Measurements from ENCODE around the gene RPS16.

RPS16 gene

DNA sequence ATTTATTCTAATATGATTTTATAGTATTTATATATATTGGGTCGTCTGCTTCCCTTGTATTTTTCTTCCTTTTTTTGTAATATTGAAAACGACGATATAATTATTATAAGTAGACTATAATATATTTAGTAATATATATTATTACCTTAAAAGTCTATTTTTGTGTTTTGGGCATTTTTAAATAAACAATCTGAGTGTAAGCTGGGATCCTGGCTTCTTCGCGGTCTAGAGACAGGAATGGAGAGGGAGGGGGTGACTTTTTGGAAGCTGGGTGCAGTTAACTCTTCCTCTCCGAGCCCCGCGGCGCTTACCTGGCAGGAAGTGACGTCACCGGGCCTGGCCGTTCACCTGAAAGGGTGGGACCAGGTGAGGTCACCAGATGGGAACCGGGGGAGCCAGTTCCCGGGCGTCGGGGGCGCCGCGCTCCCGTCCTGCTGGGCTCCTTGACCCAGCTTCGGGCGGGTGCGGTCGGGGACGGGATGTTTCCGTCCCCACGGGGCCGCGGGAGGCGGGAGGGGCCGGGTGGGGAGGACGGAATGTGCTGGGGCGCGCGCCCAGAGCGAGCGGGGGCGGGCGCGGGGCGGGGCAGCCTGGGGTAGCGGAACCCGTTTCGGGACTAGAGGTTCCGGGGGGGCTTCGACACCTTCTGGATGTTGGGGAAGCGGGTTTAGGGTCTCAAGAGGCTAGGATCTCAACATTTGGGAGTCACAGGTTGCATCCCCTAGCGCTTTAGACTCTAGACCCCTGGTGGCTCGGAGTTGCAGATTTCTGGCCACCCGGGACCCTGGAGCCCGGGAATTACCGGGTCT lies 26.3 kb downstream of the RPS16 start (continued):
- TF ChIP-seq ZSCAN23 (tag by site-specific recombination; IDR thresholded peaks at IDR 0.05) (peak; percentile 55; the same call in 1 of the 2 replicates), RBAK (tag by site-specific recombination; IDR thresholded peaks at IDR 0.05) (no peak), ZNF670 (tag by site-specific recombination; IDR thresholded peaks at IDR 0.05; ENCODE audit: low read depth) (no peak), ZNF341 (tag by site-specific recombination; IDR thresholded peaks at IDR 0.05; ENCODE audit: low read depth) (peak; percentile 44), ZNF571 (tag by site-specific recombination; IDR thresholded peaks at IDR 0.05) (no peak), ZNF76 (tag by site-specific recombination; IDR thresholded peaks at IDR 0.05; ENCODE audit: borderline replicate concordance, low read depth) (no peak), ZNF138 (tag by site-specific recombination; IDR thresholded peaks at IDR 0.05; ENCODE audit: borderline replicate concordance) (no peak), ZBTB21 (tag by site-specific recombination; IDR thresholded peaks at IDR 0.05) (peak; percentile 91), SP3 (tag by site-specific recombination; IDR thresholded peaks at IDR 0.05) (peak; percentile 79), ZNF214 (tag by site-specific recombination; IDR thresholded peaks at IDR 0.05; ENCODE audit: borderline replicate concordance) (no peak), GLIS1 (tag by site-specific recombination; IDR thresholded peaks at IDR 0.05) (peak; percentile 73), YY1 (tag by site-specific recombination; IDR thresholded peaks at IDR 0.05) (no peak), ZNF324 (tag by site-specific recombination; IDR thresholded peaks at IDR 0.05) (peak; percentile 86; the same call in 1 of the 2 replicates), ZNF549 (tag by site-specific recombination; IDR thresholded peaks at IDR 0.05) (no peak), ZIC2 (tag by site-specific recombination; IDR thresholded peaks at IDR 0.05) (peak; percentile 52), ZNF660 (tag by site-specific recombination; IDR thresholded peaks at IDR 0.05) (peak; percentile 62), ZNF610 (tag by site-specific recombination; IDR thresholded peaks at IDR 0.05; ENCODE audit: borderline replicate concordance) (no peak), ZNF157 (tag by site-specific recombination; IDR thresholded peaks at IDR 0.05) (no peak)
- TF ChIP-seq, protein P1, sequence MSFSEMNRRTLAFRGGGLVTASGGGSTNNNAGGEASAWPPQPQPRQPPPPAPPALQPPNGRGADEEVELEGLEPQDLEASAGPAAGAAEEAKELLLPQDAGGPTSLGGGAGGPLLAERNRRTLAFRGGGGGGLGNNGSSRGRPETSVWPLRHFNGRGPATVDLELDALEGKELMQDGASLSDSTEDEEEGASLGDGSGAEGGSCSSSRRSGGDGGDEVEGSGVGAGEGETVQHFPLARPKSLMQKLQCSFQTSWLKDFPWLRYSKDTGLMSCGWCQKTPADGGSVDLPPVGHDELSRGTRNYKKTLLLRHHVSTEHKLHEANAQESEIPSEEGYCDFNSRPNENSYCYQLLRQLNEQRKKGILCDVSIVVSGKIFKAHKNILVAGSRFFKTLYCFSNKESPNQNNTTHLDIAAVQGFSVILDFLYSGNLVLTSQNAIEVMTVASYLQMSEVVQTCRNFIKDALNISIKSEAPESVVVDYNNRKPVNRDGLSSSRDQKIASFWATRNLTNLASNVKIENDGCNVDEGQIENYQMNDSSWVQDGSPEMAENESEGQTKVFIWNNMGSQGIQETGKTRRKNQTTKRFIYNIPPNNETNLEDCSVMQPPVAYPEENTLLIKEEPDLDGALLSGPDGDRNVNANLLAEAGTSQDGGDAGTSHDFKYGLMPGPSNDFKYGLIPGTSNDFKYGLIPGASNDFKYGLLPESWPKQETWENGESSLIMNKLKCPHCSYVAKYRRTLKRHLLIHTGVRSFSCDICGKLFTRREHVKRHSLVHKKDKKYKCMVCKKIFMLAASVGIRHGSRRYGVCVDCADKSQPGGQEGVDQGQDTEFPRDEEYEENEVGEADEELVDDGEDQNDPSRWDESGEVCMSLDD (tag by site-specific recombination; IDR thresholded peaks at IDR 0.05): peak; percentile 96
- TF ChIP-seq, protein P2, sequence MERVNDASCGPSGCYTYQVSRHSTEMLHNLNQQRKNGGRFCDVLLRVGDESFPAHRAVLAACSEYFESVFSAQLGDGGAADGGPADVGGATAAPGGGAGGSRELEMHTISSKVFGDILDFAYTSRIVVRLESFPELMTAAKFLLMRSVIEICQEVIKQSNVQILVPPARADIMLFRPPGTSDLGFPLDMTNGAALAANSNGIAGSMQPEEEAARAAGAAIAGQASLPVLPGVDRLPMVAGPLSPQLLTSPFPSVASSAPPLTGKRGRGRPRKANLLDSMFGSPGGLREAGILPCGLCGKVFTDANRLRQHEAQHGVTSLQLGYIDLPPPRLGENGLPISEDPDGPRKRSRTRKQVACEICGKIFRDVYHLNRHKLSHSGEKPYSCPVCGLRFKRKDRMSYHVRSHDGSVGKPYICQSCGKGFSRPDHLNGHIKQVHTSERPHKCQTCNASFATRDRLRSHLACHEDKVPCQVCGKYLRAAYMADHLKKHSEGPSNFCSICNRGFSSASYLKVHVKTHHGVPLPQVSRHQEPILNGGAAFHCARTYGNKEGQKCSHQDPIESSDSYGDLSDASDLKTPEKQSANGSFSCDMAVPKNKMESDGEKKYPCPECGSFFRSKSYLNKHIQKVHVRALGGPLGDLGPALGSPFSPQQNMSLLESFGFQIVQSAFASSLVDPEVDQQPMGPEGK (tag by site-specific recombination; IDR thresholded peaks at IDR 0.05): peak; percentile 92
- TF ChIP-seq, protein P3, sequence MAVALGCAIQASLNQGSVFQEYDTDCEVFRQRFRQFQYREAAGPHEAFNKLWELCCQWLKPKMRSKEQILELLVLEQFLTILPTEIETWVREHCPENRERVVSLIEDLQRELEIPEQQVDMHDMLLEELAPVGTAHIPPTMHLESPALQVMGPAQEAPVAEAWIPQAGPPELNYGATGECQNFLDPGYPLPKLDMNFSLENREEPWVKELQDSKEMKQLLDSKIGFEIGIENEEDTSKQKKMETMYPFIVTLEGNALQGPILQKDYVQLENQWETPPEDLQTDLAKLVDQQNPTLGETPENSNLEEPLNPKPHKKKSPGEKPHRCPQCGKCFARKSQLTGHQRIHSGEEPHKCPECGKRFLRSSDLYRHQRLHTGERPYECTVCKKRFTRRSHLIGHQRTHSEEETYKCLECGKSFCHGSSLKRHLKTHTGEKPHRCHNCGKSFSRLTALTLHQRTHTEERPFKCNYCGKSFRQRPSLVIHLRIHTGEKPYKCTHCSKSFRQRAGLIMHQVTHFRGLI (tag by site-specific recombination; IDR thresholded peaks at IDR 0.05): no peak; the same call in 1 of the 2 replicates
- TF ChIP-seq, protein P4, sequence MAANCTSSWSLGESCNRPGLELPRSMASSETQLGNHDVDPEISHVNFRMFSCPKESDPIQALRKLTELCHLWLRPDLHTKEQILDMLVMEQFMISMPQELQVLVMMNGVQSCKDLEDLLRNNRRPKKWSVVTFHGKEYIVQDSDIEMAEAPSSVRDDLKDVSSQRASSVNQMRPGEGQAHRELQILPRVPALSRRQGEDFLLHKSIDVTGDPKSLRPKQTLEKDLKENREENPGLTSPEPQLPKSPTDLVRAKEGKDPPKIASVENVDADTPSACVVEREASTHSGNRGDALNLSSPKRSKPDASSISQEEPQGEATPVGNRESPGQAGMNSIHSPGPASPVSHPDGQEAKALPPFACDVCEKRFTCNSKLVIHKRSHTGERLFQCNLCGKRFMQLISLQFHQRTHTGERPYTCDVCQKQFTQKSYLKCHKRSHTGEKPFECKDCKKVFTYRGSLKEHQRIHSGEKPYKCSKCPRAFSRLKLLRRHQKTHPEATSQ (tag by site-specific recombination; IDR thresholded peaks at IDR 0.05): no peak
- TF ChIP-seq, protein P5, sequence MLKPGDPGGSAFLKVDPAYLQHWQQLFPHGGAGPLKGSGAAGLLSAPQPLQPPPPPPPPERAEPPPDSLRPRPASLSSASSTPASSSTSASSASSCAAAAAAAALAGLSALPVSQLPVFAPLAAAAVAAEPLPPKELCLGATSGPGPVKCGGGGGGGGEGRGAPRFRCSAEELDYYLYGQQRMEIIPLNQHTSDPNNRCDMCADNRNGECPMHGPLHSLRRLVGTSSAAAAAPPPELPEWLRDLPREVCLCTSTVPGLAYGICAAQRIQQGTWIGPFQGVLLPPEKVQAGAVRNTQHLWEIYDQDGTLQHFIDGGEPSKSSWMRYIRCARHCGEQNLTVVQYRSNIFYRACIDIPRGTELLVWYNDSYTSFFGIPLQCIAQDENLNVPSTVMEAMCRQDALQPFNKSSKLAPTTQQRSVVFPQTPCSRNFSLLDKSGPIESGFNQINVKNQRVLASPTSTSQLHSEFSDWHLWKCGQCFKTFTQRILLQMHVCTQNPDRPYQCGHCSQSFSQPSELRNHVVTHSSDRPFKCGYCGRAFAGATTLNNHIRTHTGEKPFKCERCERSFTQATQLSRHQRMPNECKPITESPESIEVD (tag by site-specific recombination; IDR thresholded peaks at IDR 0.05): no peak; the same call in 1 of the 2 replicates
- TF ChIP-seq, protein P6, sequence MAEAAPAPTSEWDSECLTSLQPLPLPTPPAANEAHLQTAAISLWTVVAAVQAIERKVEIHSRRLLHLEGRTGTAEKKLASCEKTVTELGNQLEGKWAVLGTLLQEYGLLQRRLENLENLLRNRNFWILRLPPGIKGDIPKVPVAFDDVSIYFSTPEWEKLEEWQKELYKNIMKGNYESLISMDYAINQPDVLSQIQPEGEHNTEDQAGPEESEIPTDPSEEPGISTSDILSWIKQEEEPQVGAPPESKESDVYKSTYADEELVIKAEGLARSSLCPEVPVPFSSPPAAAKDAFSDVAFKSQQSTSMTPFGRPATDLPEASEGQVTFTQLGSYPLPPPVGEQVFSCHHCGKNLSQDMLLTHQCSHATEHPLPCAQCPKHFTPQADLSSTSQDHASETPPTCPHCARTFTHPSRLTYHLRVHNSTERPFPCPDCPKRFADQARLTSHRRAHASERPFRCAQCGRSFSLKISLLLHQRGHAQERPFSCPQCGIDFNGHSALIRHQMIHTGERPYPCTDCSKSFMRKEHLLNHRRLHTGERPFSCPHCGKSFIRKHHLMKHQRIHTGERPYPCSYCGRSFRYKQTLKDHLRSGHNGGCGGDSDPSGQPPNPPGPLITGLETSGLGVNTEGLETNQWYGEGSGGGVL (tag by site-specific recombination; IDR thresholded peaks at IDR 0.05): peak; percentile 6
- TF ChIP-seq, protein P7, sequence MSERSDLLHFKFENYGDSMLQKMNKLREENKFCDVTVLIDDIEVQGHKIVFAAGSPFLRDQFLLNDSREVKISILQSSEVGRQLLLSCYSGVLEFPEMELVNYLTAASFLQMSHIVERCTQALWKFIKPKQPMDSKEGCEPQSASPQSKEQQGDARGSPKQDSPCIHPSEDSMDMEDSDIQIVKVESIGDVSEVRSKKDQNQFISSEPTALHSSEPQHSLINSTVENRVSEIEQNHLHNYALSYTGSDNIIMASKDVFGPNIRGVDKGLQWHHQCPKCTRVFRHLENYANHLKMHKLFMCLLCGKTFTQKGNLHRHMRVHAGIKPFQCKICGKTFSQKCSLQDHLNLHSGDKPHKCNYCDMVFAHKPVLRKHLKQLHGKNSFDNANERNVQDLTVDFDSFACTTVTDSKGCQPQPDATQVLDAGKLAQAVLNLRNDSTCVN (tag by site-specific recombination; optimal IDR thresholded peaks at IDR 0.05): peak; percentile 96
